Testis (tissue), 2 donors: ENCODE measurements around the gene KCTD5.

Source experiments
- CTCF ChIP-seq, 3 experiments: fragments of 450-650 bp in 2 of 3; fragments of 200-600 bp in 1 of 3; sonication (generic) in 1 of 3; IDR thresholded peaks; one replicate each; pipeline ENCODE4 v1.5.1; 2016 to 2019; ENCODE audit warnings: antibody characterized with exemption in 3 of 3, mild to moderate bottlenecking in 2 of 3, moderate library complexity in 1 of 3
- POLR2A ChIP-seq: fragments of 450-650 bp; IDR thresholded peaks from one replicate; pipeline ENCODE4 v1.6.1; 2017; ENCODE audit warnings: antibody characterized with exemption, mild to moderate bottlenecking, moderate library complexity

DNA sequence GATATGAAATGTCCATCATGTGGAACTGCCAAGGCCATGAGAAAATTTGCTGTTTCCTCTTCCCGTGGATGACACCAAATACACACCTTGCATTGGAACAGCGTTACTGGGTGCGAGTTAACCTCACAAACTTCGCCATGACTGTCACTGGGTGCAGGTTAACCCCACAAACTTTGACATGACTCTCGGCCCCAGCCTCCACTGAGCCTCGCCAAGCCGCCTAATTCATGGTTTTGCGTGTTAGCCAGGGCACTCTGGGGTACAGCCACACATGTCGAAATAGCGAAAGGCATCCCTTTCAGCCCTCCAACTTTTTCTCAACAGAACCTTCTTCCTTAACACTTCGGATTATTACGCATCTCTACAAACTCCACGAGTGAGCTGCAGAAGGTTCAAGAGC, 10.6 kb upstream of the KCTD5 start:
- TF ChIP-seq POLR2A (no peak), CTCF (IDR thresholded peaks at IDR 0.05) (no peak)
